Hippocampal formation (tissue), 2 donors: Measurements from ENCODE around the gene RSU1.

ENCODE experiments used
- DNase-seq, 2 donors: peaks; one replicate each; lab custom pipeline; 2025; lab: John Stamatoyannopoulos, UW

RSU1 gene

GRCh38 chr10:16822027-16822426 lies 4.8 kb upstream of the RSU1 start:
- DNase-seq = no peak

DNA sequence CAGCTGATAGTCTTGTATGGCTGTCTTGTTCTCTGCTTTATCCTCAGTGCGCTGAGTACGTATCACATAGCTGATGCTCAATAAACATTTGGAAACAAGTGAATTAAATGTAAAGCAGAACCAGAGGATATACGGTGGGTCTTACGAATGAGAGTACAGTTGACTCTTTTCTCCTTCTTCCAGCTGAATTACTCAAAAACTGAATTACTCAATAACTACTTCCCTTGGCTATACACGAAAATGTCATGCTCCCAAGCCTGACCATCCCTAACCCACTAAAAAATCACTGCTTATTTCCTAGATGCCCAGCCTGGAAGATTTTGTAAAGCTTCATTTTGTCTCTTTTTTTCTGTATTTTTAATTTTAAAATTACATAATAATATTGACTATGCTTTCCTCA lies 3.2 kb upstream of the RSU1 start:
- no peak for DNase-seq

DNA sequence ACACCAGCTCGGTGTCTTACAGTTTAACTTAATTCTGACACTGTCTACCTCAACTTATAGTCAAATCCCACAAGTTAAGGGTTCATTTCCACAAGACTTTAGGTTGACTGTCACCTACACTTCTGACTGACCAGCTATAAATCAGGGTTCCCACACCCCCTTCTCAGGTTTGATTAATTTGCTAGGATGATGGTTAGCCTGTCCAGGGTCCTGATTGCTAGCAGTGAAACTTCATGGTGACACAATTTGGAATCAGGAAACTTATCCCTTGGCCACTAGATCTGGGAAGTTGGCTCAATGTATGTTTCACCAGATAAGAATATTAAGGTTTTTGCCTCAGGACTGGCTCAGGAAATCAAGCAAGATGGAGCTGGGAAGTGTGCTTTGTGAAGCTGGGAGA lies 2.8 kb upstream of the RSU1 start:
- no peak for DNase-seq

GRCh38 chr10:16819436-16819835 lies 2.2 kb upstream of the RSU1 start:
- DNase-seq = no peak

- no peak for DNase-seq
Observed at GRCh38 chr10:16819026-16819425, 1.8 kb upstream of the RSU1 start.

GRCh38 chr10:16816830-16817124 lies 447 bp downstream of the RSU1 start:
- DNase-seq = peak; percentile 35 to 47

DNA sequence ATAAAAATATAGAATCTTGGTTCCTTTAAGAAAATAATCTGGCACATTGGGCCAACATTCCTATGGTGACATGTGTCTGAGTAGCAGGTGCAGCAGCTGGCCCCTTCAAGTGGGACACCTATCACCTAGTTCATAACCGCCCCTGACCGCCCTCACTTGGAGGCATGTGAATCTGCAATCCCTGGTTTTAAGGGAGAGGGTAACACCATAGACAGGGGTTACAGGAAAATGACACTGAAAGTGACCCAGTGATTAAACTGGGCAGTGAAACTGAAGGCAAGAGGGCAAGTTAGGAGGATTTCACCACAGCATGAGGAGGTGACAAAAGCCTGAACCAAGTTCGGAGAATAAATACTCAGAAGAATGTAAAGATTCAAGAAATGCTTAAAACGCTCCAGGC lies 1.1 kb downstream of the RSU1 start:
- no peak for DNase-seq

DNA sequence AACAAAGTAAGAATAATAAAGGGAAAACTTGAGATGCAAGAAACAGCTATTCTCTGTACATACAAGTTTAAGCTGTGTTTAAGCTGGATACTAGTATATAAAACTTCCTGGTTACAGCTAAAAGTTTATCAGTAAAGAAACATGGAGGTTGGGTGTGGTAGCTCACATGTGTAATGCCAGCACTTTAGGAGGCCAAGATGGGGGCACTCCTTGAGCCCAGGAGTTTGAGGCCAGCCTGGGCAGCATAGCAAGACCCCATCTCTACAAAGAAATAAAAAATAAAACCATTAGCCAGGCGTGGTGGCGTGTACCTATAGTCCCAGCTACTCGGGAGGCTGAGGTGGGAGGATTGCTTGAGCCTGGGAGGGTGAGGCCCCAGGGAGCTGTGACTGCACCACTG lies 3.2 kb downstream of the RSU1 start:
- no peak for DNase-seq

GRCh38 chr10:16812676-16813075 lies 4.5 kb downstream of the RSU1 start:
- DNase-seq = no peak

- DNase-seq = no peak
Observed at GRCh38 chr10:16811765-16812164, 5.5 kb downstream of the RSU1 start.

DNA sequence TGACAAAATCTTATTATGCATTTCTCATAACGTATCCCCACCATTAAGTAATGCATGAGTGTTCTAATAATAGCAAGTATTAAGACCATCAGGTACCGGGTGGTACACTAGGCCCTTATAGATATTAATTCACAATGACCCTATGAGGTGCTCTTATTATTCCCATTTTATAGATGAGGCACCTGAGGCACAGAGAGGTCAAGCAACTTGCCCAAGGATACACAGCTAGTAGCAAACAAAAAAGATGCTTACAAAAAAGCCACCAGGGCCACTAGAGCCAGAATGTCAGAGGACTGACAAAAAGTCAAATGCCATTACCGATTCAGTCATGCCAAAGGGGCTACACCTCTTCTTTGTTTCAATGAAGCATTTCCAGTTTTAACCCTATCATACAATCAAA lies 5.9 kb downstream of the RSU1 start:
- no peak for DNase-seq

- DNase-seq = peak in 1 of 2 donors; percentile 10
Observed at GRCh38 chr10:16809074-16809718, 8.0 kb downstream of the RSU1 start.

DNA sequence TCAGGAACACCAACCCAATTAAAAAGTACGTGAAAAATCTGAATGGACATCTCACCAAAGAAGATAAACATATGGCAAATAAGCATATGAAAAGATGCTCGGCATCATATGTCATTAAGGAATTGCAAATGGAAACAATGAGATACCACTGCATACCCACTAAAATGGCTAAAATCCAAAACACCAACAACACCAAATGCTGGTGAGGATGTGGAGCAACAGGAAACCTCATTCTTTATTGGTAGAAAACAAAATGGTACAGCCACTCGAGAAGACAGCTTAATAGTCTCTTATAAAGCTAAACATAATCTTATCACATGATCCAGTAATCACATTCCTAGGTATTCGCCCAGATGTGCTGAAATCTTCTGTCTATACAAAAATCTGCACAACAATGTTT lies 13.1 kb downstream of the RSU1 start:
- no peak for DNase-seq

DNA sequence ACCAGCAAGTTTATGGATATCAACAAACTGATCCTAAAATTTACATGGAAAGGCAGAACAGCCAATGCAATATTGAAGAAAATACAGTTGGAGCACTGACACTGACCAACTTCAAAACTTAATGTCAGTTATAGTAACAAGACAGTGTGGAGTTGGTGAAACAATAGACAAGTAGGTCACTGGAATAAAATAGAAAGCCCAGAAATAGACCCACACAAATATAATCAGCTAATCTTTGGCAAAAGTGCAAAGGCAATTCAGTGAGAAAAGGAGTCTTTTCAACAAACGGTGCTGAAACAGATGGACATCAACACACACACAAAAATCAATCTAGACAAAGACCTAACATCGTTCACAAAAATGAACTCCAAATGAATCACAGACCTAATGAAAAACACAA lies 13.8 kb downstream of the RSU1 start:
- no peak for DNase-seq

DNA sequence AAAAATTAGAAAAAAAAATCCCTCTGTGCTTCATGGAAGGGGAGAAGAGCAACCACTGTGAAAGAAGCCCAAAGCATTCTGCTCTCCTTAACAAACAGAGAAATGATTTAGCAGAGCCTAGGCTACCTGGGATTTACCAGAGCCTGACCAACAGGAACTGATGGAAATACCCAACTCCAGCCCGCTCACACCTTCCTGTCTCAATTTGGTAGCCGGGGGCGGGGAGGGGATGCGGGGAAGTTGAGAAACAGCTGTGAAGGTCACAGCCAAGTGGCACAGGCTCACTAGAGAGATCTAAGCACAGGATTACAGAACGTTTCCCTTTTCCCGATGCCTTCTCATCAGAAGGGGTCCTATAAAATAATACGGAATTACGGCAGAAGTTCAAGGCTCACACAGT lies 17.6 kb downstream of the RSU1 start:
- no peak for DNase-seq

DNA sequence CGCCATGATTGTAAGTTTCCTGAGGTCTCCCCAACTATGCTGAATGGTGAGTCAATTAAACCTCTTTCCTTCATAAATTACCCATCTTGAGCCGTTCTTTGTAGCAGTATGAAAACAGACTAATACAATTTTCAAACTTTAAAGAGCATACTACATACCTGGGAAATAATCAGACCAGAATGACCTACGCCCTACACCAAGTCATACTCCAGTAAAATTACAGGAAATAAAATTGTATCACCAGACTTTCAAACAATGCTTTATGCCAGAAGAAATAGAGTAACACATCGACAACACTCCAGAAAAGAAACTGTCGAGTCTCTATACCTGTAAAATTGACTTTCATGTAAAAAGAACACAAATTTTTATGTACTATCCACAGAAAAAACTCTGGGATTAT lies 18.7 kb downstream of the RSU1 start:
- DNase-seq = no peak

- DNase-seq = no peak
Observed at GRCh38 chr10:16795410-16796073, 21.7 kb downstream of the RSU1 start.

GRCh38 chr10:16794005-16794404 lies 23.2 kb downstream of the RSU1 start:
- no peak for DNase-seq

DNA sequence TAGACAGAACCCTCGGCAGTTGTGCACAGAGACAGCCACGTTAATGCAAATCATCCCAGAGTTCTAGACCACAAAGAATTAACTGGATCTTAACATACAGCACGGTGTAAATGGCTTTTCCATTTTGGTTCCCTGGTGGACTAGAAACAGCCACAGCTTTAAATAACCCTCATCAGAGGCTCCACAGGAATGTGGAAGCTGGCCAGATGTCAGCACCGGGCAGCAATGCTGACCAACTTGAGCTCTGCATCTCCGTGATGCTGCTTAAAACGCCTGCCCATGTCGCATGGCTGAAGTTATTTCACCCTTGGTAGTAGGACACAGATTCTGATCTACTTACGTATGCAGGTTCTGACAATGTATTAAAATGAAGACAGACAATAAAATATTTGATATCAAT lies 24.5 kb downstream of the RSU1 start:
- DNase-seq = no peak

DNA sequence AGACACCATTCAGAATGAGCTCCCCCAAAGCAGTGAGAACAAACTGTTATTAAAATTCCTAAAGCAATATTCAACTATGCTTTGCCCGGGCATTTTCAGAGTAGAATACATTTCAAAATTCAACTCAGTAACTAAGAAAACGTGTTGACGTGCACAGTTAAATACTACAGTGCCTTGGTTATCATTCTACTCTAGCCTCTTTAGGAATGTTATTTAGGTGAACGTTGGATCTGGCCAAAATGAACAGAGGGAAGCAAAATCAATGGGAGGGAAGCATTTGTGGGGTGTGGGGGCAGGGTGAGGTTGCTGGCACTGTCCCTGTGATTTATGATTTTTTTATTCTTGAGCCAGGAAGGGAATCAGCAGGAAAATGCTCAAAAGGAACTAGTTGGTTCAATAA lies 27.5 kb downstream of the RSU1 start:
- no peak for DNase-seq

- DNase-seq = no peak
Observed at GRCh38 chr10:16789261-16789660, 28.0 kb downstream of the RSU1 start.

DNA sequence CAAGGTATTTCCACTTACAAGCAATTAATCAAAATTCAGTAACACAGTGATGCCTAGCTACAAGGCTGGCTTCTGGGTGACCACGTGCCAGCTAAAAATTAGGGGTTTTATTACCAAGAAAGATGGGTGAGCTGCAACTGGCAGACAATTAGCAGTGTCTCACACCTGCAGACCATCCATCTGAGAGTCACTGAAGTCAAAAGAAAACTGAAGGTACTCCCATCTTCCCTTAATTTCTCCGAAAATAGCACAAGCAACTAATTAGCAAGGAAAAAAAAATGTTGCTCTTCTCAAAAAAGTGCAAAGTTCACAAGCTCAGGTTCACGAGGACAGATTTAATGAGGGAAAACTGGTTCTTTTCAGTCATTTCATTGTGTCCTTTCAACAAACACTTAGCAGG lies 28.4 kb downstream of the RSU1 start:
- DNase-seq = no peak

DNA sequence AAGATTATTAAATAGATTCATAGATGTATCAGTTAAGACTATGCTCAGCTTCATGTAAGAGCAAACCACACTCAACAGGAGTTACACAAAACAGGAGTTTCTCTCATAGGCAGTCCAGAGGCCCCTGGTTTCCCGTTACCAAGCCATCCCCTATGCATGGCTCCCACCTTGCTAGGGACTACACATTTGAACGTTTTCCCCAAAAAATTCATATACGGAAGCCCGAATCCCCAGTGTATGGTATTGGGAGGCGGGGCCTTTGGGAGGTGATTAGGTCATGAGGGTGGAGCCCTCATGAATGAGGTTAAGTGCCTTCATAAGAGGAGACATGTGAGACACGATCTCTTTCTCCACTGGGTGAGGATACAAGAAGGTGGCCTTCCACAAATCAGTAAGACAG lies 29.1 kb downstream of the RSU1 start:
- DNase-seq = no peak

DNA sequence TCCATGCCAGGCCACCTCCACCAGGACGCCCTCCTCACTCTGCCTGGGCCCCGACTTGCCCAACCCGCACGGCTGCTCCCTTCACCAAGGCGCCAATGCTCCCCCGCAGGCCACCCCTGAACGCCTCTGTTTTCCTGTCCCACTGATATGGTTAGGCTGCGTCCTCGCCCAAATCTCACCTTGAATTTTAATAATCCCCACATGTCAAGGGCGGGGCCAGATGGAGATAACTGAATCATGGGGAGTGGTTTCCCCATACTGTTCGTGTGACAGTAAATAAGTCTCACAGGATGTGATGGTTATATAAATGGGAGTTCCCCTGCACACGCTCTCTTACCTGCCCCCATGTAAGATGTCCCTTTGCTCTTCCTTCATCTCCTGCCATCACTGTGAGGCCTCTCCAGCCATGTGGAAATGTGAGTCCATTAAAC lies 29.8 kb downstream of the RSU1 start:
- no peak for DNase-seq
